Aorta (tissue), 5 donors: ENCODE data around the gene EIF2B5. TPM values are rescaled to one million over a fixed set of nuclear protein-coding genes. Genes with fewer than 3 reads are reported as not detected.

Experiments
- ATAC-seq: fragments of 200-7000 bp; cut with Tn5 transposase; one replicate; pipeline ENCODE4 v1.9.1; 2022; ENCODE audit warnings: moderate library complexity; ENCODE audit not compliant: low FRiP score
- DNase-seq, 2 donors: peaks; one replicate each; pipeline ENCODE4 v3.0.0-alpha.2; 2020
- H3K27ac ChIP-seq, 2 donors: one replicate each; pipeline ENCODE4 v1.5.1; 2013; ENCODE audit warnings: low read length in 2 of 2, mild to moderate bottlenecking in 2 of 2, moderate library complexity in 2 of 2, control low read depth in 1 of 2, inconsistent platforms in 1 of 2, low read depth in 1 of 2
- H3K27me3 ChIP-seq, 2 donors: one replicate each; pipeline ENCODE4 v1.6.1; 2013; ENCODE audit warnings: control low read depth in 1 of 2, low read length in 1 of 2, mild to moderate bottlenecking in 1 of 2, moderate library complexity in 1 of 2; ENCODE audit not compliant: insufficient read depth in 2 of 2, control insufficient read depth in 1 of 2
- H3K36me3 ChIP-seq, 2 donors: one replicate each; pipeline ENCODE4 v1.6.1; 2013; ENCODE audit warnings: control low read depth in 1 of 2, low read length in 1 of 2, mild to moderate bottlenecking in 1 of 2; ENCODE audit not compliant: insufficient read depth in 2 of 2, control insufficient read depth in 1 of 2
- H3K4me1 ChIP-seq, 2 donors: one replicate each; pipeline ENCODE4 v1.6.1; 2013; ENCODE audit warnings: low read length in 2 of 2, control low read depth in 1 of 2, mild to moderate bottlenecking in 1 of 2, moderate library complexity in 1 of 2; ENCODE audit not compliant: insufficient read depth in 2 of 2, control insufficient read depth in 1 of 2
- H3K4me3 ChIP-seq, 2 donors: one replicate each; pipeline ENCODE4 v1.5.1; 2013; ENCODE audit warnings: low read length in 2 of 2, control low read depth in 1 of 2, mild to moderate bottlenecking in 1 of 2
- H3K9me3 ChIP-seq: one replicate; pipeline ENCODE4 v1.6.1; 2013; ENCODE audit warnings: mild to moderate bottlenecking, low read length; ENCODE audit not compliant: control insufficient read depth
- WGBS, 2 donors: extraction: QIAGEN DNeasy Blood & Tissue Kit; methylation state at CpG; one replicate each; pipeline ENCODE4 v1.1.7; 2013; 5-methylcytosine and 5-hydroxymethylcytosine counted together
- intact Hi-C, 2 donors: fragments of 100-400 bp; cut with DNase I; formaldehyde crosslinking; loops; one replicate each; pipeline versions ENCODE4 v1.14.2 to v1.15.0; 2022
- polyA plus RNA-seq, 2 donors: library from polyadenylated mRNA; stranded (reverse); fragments of 200-250 nt; gene quantifications; one replicate each; pipeline ENCODE4 v1.2.3, GENCODE V29; 2013
- total RNA-seq, 2 donors: library from RNA; stranded (reverse); fragmentation: NEBNext Ultra II Directional; extraction: Animal tissue kit (Norgen Biotek cat#: 25700); gene quantifications; one replicate each; pipeline ENCODE4 v1.2.1, GENCODE V29; 2021
- donor health status: healthy with polysubstance abuse.
- donor health status: Bipolar disorder and iron deficiency.
- donor health status: DM: no; HTN: no; CAD: no.
- donor health status: DM: no; HTN: no; CAD: no.
- donor health status: DM: yes; HTN: yes; CAD: no.

Gene EIF2B5
- total and polyA plus RNA-seq, 4 donors, result 24.3 to 53.1 (median 32.5) TPM

DNA sequence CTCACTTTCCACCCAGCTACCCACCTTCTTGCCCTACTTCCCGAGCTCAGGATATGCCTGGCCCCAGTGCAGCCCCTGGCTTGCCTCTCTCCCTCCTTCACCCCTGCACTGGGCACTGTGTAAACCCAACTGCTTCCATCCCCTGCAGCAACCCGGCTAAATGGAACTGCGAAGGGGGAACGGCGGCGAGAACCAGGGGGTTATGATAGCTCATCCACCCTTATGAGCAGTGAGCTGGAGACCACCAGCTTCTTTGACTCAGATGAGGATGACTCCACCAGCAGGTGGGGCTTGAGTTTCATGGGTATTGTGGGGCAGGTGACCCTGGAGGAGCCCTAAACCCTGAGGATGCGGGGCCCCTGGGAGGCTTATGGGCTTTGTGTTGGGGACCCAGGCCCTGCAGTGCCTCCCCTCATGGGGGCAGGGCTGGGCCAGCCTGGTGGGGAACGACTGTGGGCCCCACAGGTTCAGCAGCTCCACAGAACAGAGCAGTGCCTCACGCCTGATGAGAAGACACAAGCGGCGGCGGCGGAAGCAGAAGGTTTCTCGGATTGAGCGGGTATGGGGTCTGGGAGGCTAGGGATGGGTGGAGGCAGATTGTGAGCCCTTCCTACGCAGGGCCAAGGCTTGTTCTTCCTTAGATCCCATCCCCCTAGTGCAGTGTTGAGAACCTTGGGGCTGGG lies 29.6 kb downstream of the EIF2B5 start:
- no peak for ATAC-seq
- Histone ChIP-seq H3K27me3 (no peaks in the 10 kb centered on the region), H3K36me3 (peaks cover 3 to 5% of the 10 kb centered on the region in 2 donors), H3K4me3 (no peak overlapping the region), H3K4me1 (no peaks in the 10 kb centered on the region), H3K27ac (no peak overlapping the region), H3K9me3 (no peaks in the 10 kb centered on the region)
- WGBS, 2 donors, result 90% methylated on average over 16 of the region's 16 CpGs
- no peak for DNase-seq
- intact Hi-C loops, result no loop called here

- Histone ChIP-seq H3K4me3 (no peak overlapping the region), H3K27ac (no peak overlapping the region), H3K36me3 (peaks cover 3 to 5% of the 10 kb centered on the region in 2 donors), H3K9me3 (no peaks in the 10 kb centered on the region), H3K27me3 (no peaks in the 10 kb centered on the region), H3K4me1 (no peaks in the 10 kb centered on the region)
- intact Hi-C loops, result no loop called here
- 94 to 96% methylated on average over 3 of the region's 3 CpGs for WGBS, 2 donors
- ATAC-seq, result no peak
- no peak for DNase-seq
These were observed 30.4 kb downstream of the EIF2B5 start for GRCh38 chr3:184165543-184165942.

DNA sequence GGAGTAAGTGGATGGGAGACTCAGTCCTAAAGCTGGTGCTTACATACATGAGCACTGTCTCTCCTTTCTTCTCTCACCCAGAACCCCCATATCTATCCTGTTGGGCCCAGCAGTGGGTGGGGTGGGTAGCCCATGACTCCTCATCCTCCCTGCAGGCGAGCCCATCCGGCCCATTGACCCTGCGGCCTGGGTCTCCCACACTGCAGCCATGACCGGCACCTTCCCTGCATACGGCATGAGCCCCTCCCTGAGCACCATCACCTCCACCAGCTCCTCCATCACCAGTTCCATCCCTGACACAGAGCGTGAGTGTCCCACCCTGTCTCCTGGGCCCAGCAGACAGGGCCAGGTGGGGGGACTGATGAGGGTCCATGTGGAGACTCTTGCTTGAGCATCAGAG lies 31.5 kb downstream of the EIF2B5 start:
- WGBS, 2 donors, result 91% methylated on average over 6 of the region's 6 CpGs
- no peaks in the 10 kb centered on the region for H3K9me3 ChIP-seq
- no peaks in the 10 kb centered on the region for H3K27me3 ChIP-seq
- H3K4me3 ChIP-seq, result no peak overlapping the region
- peaks cover 3 to 5% of the 10 kb centered on the region in 2 donors for H3K36me3 ChIP-seq
- H3K27ac ChIP-seq, result no peak overlapping the region
- DNase-seq, result no peak
- intact Hi-C loops, result no loop called here
- no peak for ATAC-seq
- no peaks in the 10 kb centered on the region for H3K4me1 ChIP-seq

GRCh38 chr3:184167786-184168185 lies 32.6 kb downstream of the EIF2B5 start:
- Histone ChIP-seq H3K27ac (no peak overlapping the region), H3K36me3 (peaks cover 5 to 6% of the 10 kb centered on the region in 2 donors), H3K27me3 (no peaks in the 10 kb centered on the region), H3K4me3 (no peak overlapping the region), H3K4me1 (no peaks in the 10 kb centered on the region), H3K9me3 (no peaks in the 10 kb centered on the region)
- no peak for ATAC-seq
- 93 to 95% methylated on average over 8 of the region's 8 CpGs for WGBS, 2 donors
- DNase-seq, result no peak
- intact Hi-C loops, result no loop called here

- Histone ChIP-seq H3K36me3 (peaks cover 5 to 6% of the 10 kb centered on the region in 2 donors), H3K4me1 (no peaks in the 10 kb centered on the region), H3K27ac (no peak overlapping the region), H3K27me3 (no peaks in the 10 kb centered on the region), H3K4me3 (no peak overlapping the region), H3K9me3 (no peaks in the 10 kb centered on the region)
- ATAC-seq (no peak), DNase-seq (no peak)
- WGBS, 2 donors, result 48 to 58% methylated on average over 9 of the region's 9 CpGs
- intact Hi-C loops, result no loop called here
These were observed 33.4 kb downstream of the EIF2B5 start for GRCh38 chr3:184168363-184169120.

GRCh38 chr3:184169896-184170875 lies 35.0 kb downstream of the EIF2B5 start:
- ATAC-seq (no peak), DNase-seq (peak in 1 of 2 donors; percentile 69)
- Histone ChIP-seq H3K4me1 (no peaks in the 10 kb centered on the region), H3K27me3 (no peaks in the 10 kb centered on the region), H3K9me3 (no peaks in the 10 kb centered on the region), H3K36me3 (peaks cover 0 to 6% of the 10 kb centered on the region in 2 donors), H3K27ac (no peak overlapping the region), H3K4me3 (no peak overlapping the region)
- intact Hi-C loops, result no loop called here
- 86 to 89% methylated on average over 56 to 66 of the region's 66 CpGs for WGBS, 2 donors

- ATAC-seq (no peak), DNase-seq (no peak)
- Histone ChIP-seq H3K9me3 (no peaks in the 10 kb centered on the region), H3K27me3 (no peaks in the 10 kb centered on the region), H3K36me3 (peaks cover 0 to 3% of the 10 kb centered on the region in 2 donors), H3K4me1 (no peaks in the 10 kb centered on the region), H3K4me3 (no peak overlapping the region), H3K27ac (no peak overlapping the region)
- intact Hi-C loops, result no loop called here
- 66 to 74% methylated on average over 9 of the region's 9 CpGs for WGBS, 2 donors
These were observed 36.4 kb downstream of the EIF2B5 start for GRCh38 chr3:184171562-184171961.

- 72 to 77% methylated on average over 5 of the region's 5 CpGs for WGBS, 2 donors
- Histone ChIP-seq H3K36me3 (peaks cover 3 to 4% of the 10 kb centered on the region in 2 donors), H3K4me1 (no peaks in the 10 kb centered on the region)
These were observed 37.7 kb downstream of the EIF2B5 start for GRCh38 chr3:184172681-184173373.

More at GRCh38 chr3:184172681-184173373, 37.7 kb downstream of the EIF2B5 start:
- no peak overlapping the region for H3K4me3 ChIP-seq
- ATAC-seq, result no peak
- no peak overlapping the region for H3K27ac ChIP-seq
- H3K9me3 ChIP-seq, result no peaks in the 10 kb centered on the region
- no peaks in the 10 kb centered on the region for H3K27me3 ChIP-seq
- DNase-seq, result no peak
- intact Hi-C loops, result no loop called here
